GM12872 (cell line): ENCODE results near the gene SLC6A20.

Experiments
- CTCF ChIP-seq: IDR thresholded peaks from 3 replicates; pipeline ENCODE4 v1.5.1; 2011; ENCODE audit warnings: low read depth, mild to moderate bottlenecking, low read length, moderate library complexity; ENCODE audit not compliant: insufficient read depth

The SLC6A20 gene

GRCh38 chr3:45792516-45793172, 3.7 kb downstream of the SLC6A20 start:
- no peak for TF ChIP-seq CTCF

GRCh38 chr3:45792036-45792435, 4.3 kb downstream of the SLC6A20 start:
- TF ChIP-seq CTCF = no peak

- no peak for TF ChIP-seq CTCF
These were observed 5.7 kb downstream of the SLC6A20 start for GRCh38 chr3:45790596-45790995.

GRCh38 chr3:45789235-45789812, 7.0 kb downstream of the SLC6A20 start:
- no peak for TF ChIP-seq CTCF

- no peak for TF ChIP-seq CTCF
These were observed 8.8 kb downstream of the SLC6A20 start for GRCh38 chr3:45787551-45787950.

- no peak for TF ChIP-seq CTCF
These were observed 9.4 kb downstream of the SLC6A20 start for GRCh38 chr3:45786801-45787495.

- TF ChIP-seq CTCF = no peak
These were observed 10.7 kb downstream of the SLC6A20 start for GRCh38 chr3:45785605-45786150.
